SU-DHL-6 (cell line): ENCODE measurements around the gene CD6.

Experiments
- EZH2phosphoT487 ChIP-seq: fragments of 200-600 bp; sonication (generic), shearing (Covaris generic); conservative IDR thresholded peaks from 2 replicates; pipeline ENCODE4 v1.6.1; 2018; ENCODE audit warnings: mild to moderate bottlenecking, antibody characterized with exemption, low read length, moderate library complexity, mixed read lengths
- TF ChIP-seq, protein P1 (sequence below): fragments of 200-600 bp; sonication (generic); IDR thresholded peaks from one replicate; pipeline ENCODE4 v1.5.1; 2017; ENCODE audit warnings: antibody characterized with exemption, mild to moderate bottlenecking, low read length, moderate library complexity; ENCODE audit not compliant: insufficient read depth, poor library complexity, severe bottlenecking

- TF ChIP-seq, protein P1, sequence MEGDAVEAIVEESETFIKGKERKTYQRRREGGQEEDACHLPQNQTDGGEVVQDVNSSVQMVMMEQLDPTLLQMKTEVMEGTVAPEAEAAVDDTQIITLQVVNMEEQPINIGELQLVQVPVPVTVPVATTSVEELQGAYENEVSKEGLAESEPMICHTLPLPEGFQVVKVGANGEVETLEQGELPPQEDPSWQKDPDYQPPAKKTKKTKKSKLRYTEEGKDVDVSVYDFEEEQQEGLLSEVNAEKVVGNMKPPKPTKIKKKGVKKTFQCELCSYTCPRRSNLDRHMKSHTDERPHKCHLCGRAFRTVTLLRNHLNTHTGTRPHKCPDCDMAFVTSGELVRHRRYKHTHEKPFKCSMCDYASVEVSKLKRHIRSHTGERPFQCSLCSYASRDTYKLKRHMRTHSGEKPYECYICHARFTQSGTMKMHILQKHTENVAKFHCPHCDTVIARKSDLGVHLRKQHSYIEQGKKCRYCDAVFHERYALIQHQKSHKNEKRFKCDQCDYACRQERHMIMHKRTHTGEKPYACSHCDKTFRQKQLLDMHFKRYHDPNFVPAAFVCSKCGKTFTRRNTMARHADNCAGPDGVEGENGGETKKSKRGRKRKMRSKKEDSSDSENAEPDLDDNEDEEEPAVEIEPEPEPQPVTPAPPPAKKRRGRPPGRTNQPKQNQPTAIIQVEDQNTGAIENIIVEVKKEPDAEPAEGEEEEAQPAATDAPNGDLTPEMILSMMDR: no peak
- TF ChIP-seq EZH2phosphoT487: no peak
Measured at GRCh38 chr11:61058583-61059259, 87.2 kb downstream of the CD6 start.
